ENCODE data around the gene PLCB3. TPM values are rescaled to one million over a fixed set of nuclear protein-coding genes. Genes with fewer than 3 reads are reported as not detected.

PLCB3 gene
- total RNA-seq, 4 donors from 2014 or later, result 16.2 to 33.2 (median 25.1) TPM

GRCh38 chr11:64292460-64293254, 41.3 kb downstream of the PLCB3 start:
- Histone ChIP-seq H3K4me3 (peak overlapping the region in 1 of 2 donors; percentile 49), H3K9me3 (no peaks in the 10 kb centered on the region), H3K27me3 (peaks cover 82% of the 10 kb centered on the region), H3K4me1 (peaks cover 0 to 22% (median 17%) of the 10 kb centered on the region in 3 donors), H3K36me3 (peaks cover 0 to 23% of the 10 kb centered on the region in 2 donors), H3K27ac (no peak overlapping the region)
- TF ChIP-seq POLR2A (IDR thresholded peaks at IDR 0.05), result no peak
- TF ChIP-seq CTCF (IDR thresholded peaks at IDR 0.05), result no peak
- TF ChIP-seq EP300 (IDR thresholded peaks at IDR 0.05), result no peak
- TF ChIP-seq POLR2AphosphoS5 (IDR thresholded peaks at IDR 0.05), result no peak
- 4% methylated on average over 5 to 16 of the region's 42 CpGs for WGBS, 2 donors (ENCODE audit: low coverage in 1 of 2)
- no peak for ATAC-seq

- peaks cover 0 to 2% of the 10 kb centered on the region in 2 donors for H3K36me3 ChIP-seq
- WGBS, 2 donors (ENCODE audit: low coverage in 1 of 2), result 14 to 35% methylated on average over 3 of the region's 3 CpGs
- no peaks in the 10 kb centered on the region for H3K9me3 ChIP-seq
- no peak overlapping the region for H3K4me3 ChIP-seq
- no peak overlapping the region for H3K27ac ChIP-seq
- peaks cover 100% of the 10 kb centered on the region for H3K27me3 ChIP-seq
- TF ChIP-seq CTCF (IDR thresholded peaks at IDR 0.05) (no peak), POLR2A (IDR thresholded peaks at IDR 0.05) (no peak), EP300 (IDR thresholded peaks at IDR 0.05) (no peak), POLR2AphosphoS5 (IDR thresholded peaks at IDR 0.05) (no peak)
- no peak for ATAC-seq
- H3K4me1 ChIP-seq, result peaks cover 0 to 30% (median 21%) of the 10 kb centered on the region in 3 donors
Measured at GRCh38 chr11:64294774-64295173, 43.4 kb downstream of the PLCB3 start.

GRCh38 chr11:64295760-64296159, 44.4 kb downstream of the PLCB3 start:
- Histone ChIP-seq H3K4me3 (no peak overlapping the region), H3K36me3 (no peaks in the 10 kb centered on the region), H3K27ac (no peak overlapping the region), H3K4me1 (peaks cover 0 to 40% (median 28%) of the 10 kb centered on the region in 3 donors), H3K27me3 (peaks cover 100% of the 10 kb centered on the region), H3K9me3 (no peaks in the 10 kb centered on the region)
- ATAC-seq, result no peak
- no peak for TF ChIP-seq POLR2AphosphoS5 (IDR thresholded peaks at IDR 0.05)
- TF ChIP-seq CTCF (IDR thresholded peaks at IDR 0.05), result no peak
- no peak for TF ChIP-seq EP300 (IDR thresholded peaks at IDR 0.05)
- TF ChIP-seq POLR2A (IDR thresholded peaks at IDR 0.05), result no peak
- 79 to 94% methylated on average over 2 to 4 of the region's 4 CpGs for WGBS, 2 donors (ENCODE audit: low coverage in 1 of 2)

GRCh38 chr11:64296236-64296635, 44.9 kb downstream of the PLCB3 start:
- no peak for ATAC-seq
- no peak for TF ChIP-seq POLR2AphosphoS5 (IDR thresholded peaks at IDR 0.05)
- H3K27me3 ChIP-seq, result peaks cover 98% of the 10 kb centered on the region
- H3K4me3 ChIP-seq, result no peak overlapping the region
- 0% methylated on average over 1 of the region's 1 CpG; no CpG with 5 or more reads in 1 of the 2 donors for WGBS, 2 donors (ENCODE audit: low coverage in 1 of 2)
- H3K9me3 ChIP-seq, result no peaks in the 10 kb centered on the region
- H3K4me1 ChIP-seq, result peaks cover 0 to 41% (median 25%) of the 10 kb centered on the region in 3 donors
- no peak overlapping the region for H3K27ac ChIP-seq
- H3K36me3 ChIP-seq, result no peaks in the 10 kb centered on the region

GRCh38 chr11:64296830-64297698, 45.7 kb downstream of the PLCB3 start:
- TF ChIP-seq POLR2AphosphoS5 (IDR thresholded peaks at IDR 0.05), result no peak
- TF ChIP-seq EP300 (IDR thresholded peaks at IDR 0.05), result no peak
- TF ChIP-seq POLR2A (IDR thresholded peaks at IDR 0.05), result no peak
- TF ChIP-seq CTCF (IDR thresholded peaks at IDR 0.05), result no peak
- Histone ChIP-seq H3K9me3 (no peaks in the 10 kb centered on the region), H3K27me3 (peaks cover 98% of the 10 kb centered on the region), H3K4me1 (peaks cover 0 to 39% (median 18%) of the 10 kb centered on the region in 3 donors), H3K27ac (no peak overlapping the region), H3K4me3 (no peak overlapping the region), H3K36me3 (no peaks in the 10 kb centered on the region)
- WGBS, 2 donors (ENCODE audit: low coverage in 1 of 2), result 11 to 18% methylated on average over 7 to 14 of the region's 34 CpGs
- no peak for ATAC-seq
